Measurements from ENCODE around the gene RELL2. TPM values are rescaled to one million over a fixed set of nuclear protein-coding genes. Genes with fewer than 3 reads are reported as not detected.

RELL2 gene
- total RNA-seq, 4 donors from 2014 or later: 0.16 to 1.1 TPM; not detected in 2

- in situ Hi-C loops (cut with MboI; ENCODE audit: low sequenced_read_pairs in 4 of 4): loop anchor here (25.0 kb wide), 1 partner anchor 454 kb away; no protein-coding TSS in a partner anchor
- Histone ChIP-seq H3K4me3 (no peak overlapping the region), H3K4me1 (peaks cover 0 to 7% of the 10 kb centered on the region in 2 donors), H3K27ac (no peak overlapping the region), H3K36me3 (no peaks in the 10 kb centered on the region), H3K9me3 (no peaks in the 10 kb centered on the region), H3K27me3 (peaks cover 0 to 7% (median 2%) of the 10 kb centered on the region in 3 donors)
- ATAC-seq: no peak
- no peak for TF ChIP-seq CTCF (IDR thresholded peaks at IDR 0.05 in 4 of 5, conservative IDR thresholded peaks at IDR 0.05 in 1 of 5)
- no peak for TF ChIP-seq POLR2A (IDR thresholded peaks at IDR 0.05)
- no peak for DNase-seq
- intact Hi-C loops (cut with DNase I; ENCODE audit: low total_unique reads): no loop called here
Observed at GRCh38 chr5:141683596-141684141, 46.9 kb downstream of the RELL2 start.

DNA sequence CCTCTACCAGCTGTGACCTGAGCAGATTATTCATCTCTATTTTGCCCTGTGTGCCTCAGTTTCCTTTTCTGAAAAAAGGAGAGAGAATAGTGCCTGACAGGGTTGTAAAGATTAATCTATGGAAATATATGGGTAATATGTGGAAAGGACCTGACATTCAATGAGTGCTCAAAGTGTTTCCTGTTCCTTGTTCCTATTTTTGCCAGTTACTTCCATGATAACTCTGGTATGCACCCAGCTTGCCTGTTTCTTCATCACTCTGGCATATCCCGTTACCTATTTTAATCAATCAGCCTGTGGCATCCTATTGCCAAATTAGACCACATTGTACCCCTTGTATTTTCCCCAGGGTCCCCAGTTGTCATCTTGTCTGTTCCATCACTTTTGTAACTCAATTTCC lies 48.8 kb downstream of the RELL2 start:
- no peak for DNase-seq
- intact Hi-C loops (cut with DNase I; ENCODE audit: low total_unique reads): no loop called here
- Histone ChIP-seq H3K4me1 (peaks cover 0 to 7% of the 10 kb centered on the region in 2 donors), H3K9me3 (no peaks in the 10 kb centered on the region), H3K27me3 (peaks cover 0 to 7% (median 2%) of the 10 kb centered on the region in 3 donors), H3K4me3 (no peak overlapping the region), H3K36me3 (no peaks in the 10 kb centered on the region), H3K27ac (no peak overlapping the region)
- TF ChIP-seq POLR2A (IDR thresholded peaks at IDR 0.05) (no peak), CTCF (IDR thresholded peaks at IDR 0.05 in 4 of 5, conservative IDR thresholded peaks at IDR 0.05 in 1 of 5) (no peak)
- ATAC-seq: no peak
- in situ Hi-C loops (cut with MboI; ENCODE audit: low sequenced_read_pairs in 4 of 4): loop anchor here (5.0 to 25.0 kb wide), 2 partner anchors 272 to 452 kb away; partner anchors contain the start of gene PCDH12 (in 1 of the 4)

DNA sequence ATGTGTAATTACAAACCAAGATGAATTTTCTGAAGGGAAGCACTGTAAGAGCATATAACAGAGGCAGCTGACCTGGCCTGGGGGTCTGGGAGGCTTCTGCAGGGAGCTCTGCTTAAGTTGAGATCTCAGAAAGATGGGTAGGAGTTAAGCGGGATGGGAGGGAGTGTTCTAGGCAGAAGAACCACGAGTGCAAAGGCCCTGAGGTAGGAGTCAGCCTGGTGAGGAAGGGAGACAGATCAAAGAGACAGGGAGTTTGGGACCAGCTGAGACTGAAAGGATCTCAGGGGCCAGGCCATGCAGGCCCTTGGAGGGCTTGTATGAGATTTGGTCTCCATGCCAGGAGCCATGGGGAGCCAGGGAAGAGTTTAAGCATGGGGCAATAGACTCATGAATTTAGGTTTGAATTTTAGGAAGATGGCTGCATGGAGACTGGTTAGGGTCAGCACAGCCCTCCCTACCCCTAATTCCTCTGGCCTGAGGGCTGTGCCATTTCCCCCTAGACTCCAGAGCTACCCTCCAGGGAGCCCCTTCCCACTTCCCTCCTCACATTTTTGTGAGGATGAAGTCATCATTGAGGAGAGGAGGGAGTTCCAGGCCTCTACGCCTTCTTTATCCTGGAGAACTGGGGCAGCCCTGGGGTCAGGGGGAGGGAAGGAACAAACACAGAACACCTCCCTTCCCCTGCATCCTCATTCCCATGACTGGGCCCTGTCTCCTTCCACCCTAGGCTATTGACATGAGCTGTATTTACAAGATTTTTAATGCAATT lies 50.0 kb downstream of the RELL2 start:
- no peak for TF ChIP-seq POLR2A (IDR thresholded peaks at IDR 0.05)
- no peak for TF ChIP-seq CTCF (IDR thresholded peaks at IDR 0.05 in 4 of 5, conservative IDR thresholded peaks at IDR 0.05 in 1 of 5)
- intact Hi-C loops (cut with DNase I; ENCODE audit: low total_unique reads): no loop called here

More for the DNA sequence above, 50.0 kb downstream of the RELL2 start:
- Histone ChIP-seq H3K4me1 (peaks cover 0 to 7% of the 10 kb centered on the region in 2 donors), H3K36me3 (no peaks in the 10 kb centered on the region), H3K27ac (no peak overlapping the region), H3K9me3 (no peaks in the 10 kb centered on the region), H3K4me3 (no peak overlapping the region), H3K27me3 (peaks cover 0 to 2% (median under 1%) of the 10 kb centered on the region in 3 donors)
- DNase-seq: no peak
- ATAC-seq: no peak
- in situ Hi-C loops (cut with MboI; ENCODE audit: low sequenced_read_pairs in 4 of 4): loop anchor here (5.0 to 25.0 kb wide), 2 partner anchors 270 to 450 kb away; partner anchors contain the start of gene PCDH12 (in 1 of the 4)

Other genes starting within 250 kb of the RELL2 start
- 1 to 10 TPM in 3 of 4 donors, under 1 TPM in 1; 0.88 to 2.1 (median 1.3) TPM for gene PCDHGB4, start 249.3 kb upstream of the RELL2 start, total RNA-seq
- gene PCDHGA8, start 244.4 kb upstream of the RELL2 start, total RNA-seq: 1 to 10 TPM in 2 of 4 donors, under 1 TPM in 2; 0.82 to 1.8 (median 1.2) TPM
- 1 to 10 TPM; 3.0 to 6.3 (median 4.4) TPM for gene PCDHGB5, start 239.1 kb upstream of the RELL2 start, total RNA-seq
- 1 to 10 TPM in 3 of 4 donors, under 1 TPM in 1; 0.95 to 4.0 (median 1.5) TPM for gene PCDHGA9, start 234.2 kb upstream of the RELL2 start, total RNA-seq
- 1 to 10 TPM; 1.4 to 4.6 (median 2.9) TPM for gene PCDHGB6, start 229.0 kb upstream of the RELL2 start, total RNA-seq
- gene PCDHGA10, start 224.0 kb upstream of the RELL2 start, total RNA-seq: 1 to 10 TPM in 3 of 4 donors, under 1 TPM in 1; 0.80 to 2.4 (median 1.2) TPM
- gene PCDHGB7, start 219.3 kb upstream of the RELL2 start, total RNA-seq: 1 to 10 TPM; 3.0 to 5.7 (median 3.3) TPM
- gene PCDHGA11, start 215.9 kb upstream of the RELL2 start, total RNA-seq: 1 to 10 TPM; 1.2 to 3.3 (median 1.3) TPM
- gene PCDHGA12, start 206.5 kb upstream of the RELL2 start, total RNA-seq: 1 to 10 TPM; 1.1 to 5.4 (median 1.7) TPM
- gene PCDHGC3, start 161.0 kb upstream of the RELL2 start, total RNA-seq: 10 to 100 TPM; 11.8 to 14.5 (median 13.8) TPM
- 10 to 100 TPM in 1 of 4 donors, 1 to 10 TPM in 1, under 1 TPM in 1, not detected in 1; 0.31 to 20.4 (median 1.7) TPM for gene PCDHGC4, start 152.0 kb upstream of the RELL2 start, total RNA-seq
- 1 to 10 TPM in 1 of 4 donors, under 1 TPM in 2, not detected in 1; 0.16 to 1.5 (median 0.36) TPM for gene PCDHGC5, start 147.9 kb upstream of the RELL2 start, total RNA-seq
- 100 to 1,000 TPM in 3 of 4 donors, 10 to 100 TPM in 1; 98.3 to 324 (median 214) TPM for gene DIAPH1, start 18.0 kb upstream of the RELL2 start, total RNA-seq
- gene HDAC3, start 148 bp upstream of the RELL2 start, total RNA-seq: 10 to 100 TPM; 29.8 to 40.7 (median 35.7) TPM
- 1 to 10 TPM in 1 of 4 donors, under 1 TPM in 3; 0.32 to 2.6 (median 0.65) TPM for gene FCHSD1, start 14.4 kb downstream of the RELL2 start, total RNA-seq
- gene ARAP3, start 45.2 kb downstream of the RELL2 start, total RNA-seq: 1 to 10 TPM; 1.6 to 5.5 (median 3.0) TPM
- 10 to 100 TPM; 15.9 to 20.8 (median 18.1) TPM for gene PCDH1, start 241.4 kb downstream of the RELL2 start, total RNA-seq